K562 (cell line): ENCODE measurements around the gene SAMD8. TPM values are rescaled to one million over a fixed set of nuclear protein-coding genes. Genes with fewer than 3 reads are reported as not detected.
A peak's percentile ranks its signal among the peaks of the same experiment; 100 is the strongest.

Experiments
- C11orf30 ChIP-seq: fragments of 450-650 bp; IDR thresholded peaks from 2 replicates; pipeline ENCODE4 v1.6.1; 2016; ENCODE audit warnings: low read depth, mild to moderate bottlenecking
- CEBPB ChIP-seq: fragments of 450-650 bp; IDR thresholded peaks from 2 replicates; pipeline ENCODE4 v1.6.1; 2016; ENCODE audit warnings: missing genetic modification characterization, missing compliant biosample characterization
- CREBBP ChIP-seq: IDR thresholded peaks from one replicate; pipeline ENCODE4 v1.6.1; 2012; ENCODE audit warnings: low read depth, mild to moderate bottlenecking, control low read depth, inconsistent platforms, low read length
- CTCF ChIP-seq, 3 experiments: IDR thresholded peaks in 2 of 3; conservative IDR thresholded peaks in 1 of 3; 2 replicates each; pipeline ENCODE4 v1.5.1; 2011 to 2012; ENCODE audit warnings: low read length in 3 of 3, mild to moderate bottlenecking in 3 of 3, control low read depth in 2 of 3, improper control_type of control experiment in 1 of 3, inconsistent platforms in 1 of 3, low read depth in 1 of 3, mixed read lengths in 1 of 3, moderate library complexity in 1 of 3; ENCODE audit not compliant: insufficient read depth in 2 of 3
- EHMT2 ChIP-seq: fragments of 450-650 bp; IDR thresholded peaks from 2 replicates; pipeline ENCODE4 v1.6.1; 2018; ENCODE audit warnings: antibody characterized with exemption
- ELF4 ChIP-seq: fragments of 450-650 bp; formaldehyde crosslinking; IDR thresholded peaks from 2 replicates; pipeline ENCODE4 v1.4.0; 2022; ENCODE audit warnings: missing genetic modification characterization
- EZH2 ChIP-seq: IDR thresholded peaks from 2 replicates; pipeline ENCODE4 v1.6.1; 2012; ENCODE audit warnings: low read depth, mild to moderate bottlenecking, inconsistent platforms, low read length, borderline replicate concordance
- HDGF ChIP-seq: fragments of 450-650 bp; IDR thresholded peaks from 2 replicates; pipeline ENCODE4 v1.6.1; 2016
- HMBOX1 ChIP-seq: sonication (generic); IDR thresholded peaks from 2 replicates; pipeline ENCODE4 v1.6.1; 2016
- KAT2B ChIP-seq: IDR thresholded peaks from one replicate; pipeline ENCODE4 v1.6.1; 2012; ENCODE audit warnings: low read depth, mild to moderate bottlenecking, control low read depth, inconsistent platforms, low read length, moderate library complexity
- KLF1 ChIP-seq: fragments of 450-650 bp; IDR thresholded peaks from 2 replicates; pipeline ENCODE4 v1.6.1; 2016; ENCODE audit warnings: missing genetic modification characterization, missing compliant biosample characterization
- PTTG1 ChIP-seq: fragments of 450-650 bp; IDR thresholded peaks from 2 replicates; pipeline ENCODE4 v1.6.1; 2016; ENCODE audit warnings: low read depth, mild to moderate bottlenecking, missing genetic modification characterization, missing compliant biosample characterization
- PURB ChIP-seq: sonication (generic); formaldehyde crosslinking; IDR thresholded peaks from 2 replicates; pipeline ENCODE4 v1.9.0; 2021; ENCODE audit warnings: low read depth, mild to moderate bottlenecking, missing genetic modification reagents
- RB1 ChIP-seq: fragments of 450-650 bp; IDR thresholded peaks from 2 replicates; pipeline ENCODE4 v1.6.1; 2017; ENCODE audit warnings: low read depth, mild to moderate bottlenecking
- SMARCC2 ChIP-seq: fragments of 450-650 bp; IDR thresholded peaks from 2 replicates; pipeline ENCODE4 v1.6.1; 2017; ENCODE audit warnings: antibody characterized with exemption, moderate library complexity, mild to moderate bottlenecking, low read depth
- SP1 ChIP-seq: sonication (generic); formaldehyde crosslinking; IDR thresholded peaks from 2 replicates; pipeline ENCODE4 v1.8.1; 2022; ENCODE audit warnings: mild to moderate bottlenecking, missing genetic modification reagents
- TCF7 ChIP-seq: sonication (generic); IDR thresholded peaks from 2 replicates; pipeline ENCODE4 v1.6.1; 2016; ENCODE audit warnings: antibody characterized with exemption, borderline replicate concordance
- TRIM24 ChIP-seq, 2 experiments: fragments of 450-650 bp; IDR thresholded peaks; 2 replicates each; pipeline ENCODE4 v1.6.1; 2016
- ZBTB9 ChIP-seq: fragments of 450-650 bp; formaldehyde crosslinking; IDR thresholded peaks from 2 replicates; pipeline ENCODE4 v1.4.0; 2020; ENCODE audit warnings: mild to moderate bottlenecking, moderate library complexity
- polyA plus RNA-seq, 8 experiments: library from polyadenylated mRNA; depleted of rRNA in 4 of 8; stranded (reverse) in 5 of 8; unstranded in 3 of 8; fragments of >200 nt; fragmentation: Nextera tagmentation in 2 of 8; fragmentation: Illumina TruSeq in 1 of 8; extraction: Ambion mirVana in 2 of 8; extraction: Trizol in 1 of 8; gene quantifications; 2 replicates each; pipeline versions ENCODE4 v1.2.1 to v1.2.3, GENCODE V29; 2011 to 2014; ENCODE audit warnings: inconsistent platforms in 1 of 8, missing spikeins in 1 of 8
- total RNA-seq, 7 experiments: library from RNA; depleted of rRNA in 6 of 7; stranded (reverse); fragments of >200 nt in 6 of 7; fragmentation: Illumina TruSeq in 2 of 7; extraction: Trizol in 2 of 7; gene quantifications; 2 replicates each; pipeline versions ENCODE4 v1.2.1 to v1.2.3, GENCODE V29; 2011 to 2021; ENCODE audit warnings: low replicate concordance in 1 of 7
- TF ChIP-seq, protein P1 (sequence below), 2 experiments: fragments of 450-650 bp in 1 of 2; sonication (generic) in 1 of 2; formaldehyde crosslinking; conservative IDR thresholded peaks; 2 replicates each; pipeline versions ENCODE4 v1.4.0 to v1.8.1; 2020 to 2022; ENCODE audit warnings: mild to moderate bottlenecking in 1 of 2, missing genetic modification reagents in 1 of 2
- TF ChIP-seq, protein P2 (sequence below): IDR thresholded peaks from 2 replicates; pipeline ENCODE4 v1.6.1; 2012; ENCODE audit warnings: low read depth, low read length, improper control_type of control experiment, borderline replicate concordance

The SAMD8 gene
- total and polyA plus RNA-seq, 9 of the 15 experiments (the other 6 are each of a cell fraction or from before 2014, with no cell fraction given), result 2.7 to 16.1 (median 6.2) TPM

- TF ChIP-seq, protein P1, sequence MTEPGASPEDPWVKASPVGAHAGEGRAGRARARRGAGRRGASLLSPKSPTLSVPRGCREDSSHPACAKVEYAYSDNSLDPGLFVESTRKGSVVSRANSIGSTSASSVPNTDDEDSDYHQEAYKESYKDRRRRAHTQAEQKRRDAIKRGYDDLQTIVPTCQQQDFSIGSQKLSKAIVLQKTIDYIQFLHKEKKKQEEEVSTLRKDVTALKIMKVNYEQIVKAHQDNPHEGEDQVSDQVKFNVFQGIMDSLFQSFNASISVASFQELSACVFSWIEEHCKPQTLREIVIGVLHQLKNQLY (CRISPR knock-in tag; conservative IDR thresholded peaks at IDR 0.05), result no peak
- no peak for TF ChIP-seq TCF7
- TF ChIP-seq KAT2B, result no peak
- TF ChIP-seq, protein P2, sequence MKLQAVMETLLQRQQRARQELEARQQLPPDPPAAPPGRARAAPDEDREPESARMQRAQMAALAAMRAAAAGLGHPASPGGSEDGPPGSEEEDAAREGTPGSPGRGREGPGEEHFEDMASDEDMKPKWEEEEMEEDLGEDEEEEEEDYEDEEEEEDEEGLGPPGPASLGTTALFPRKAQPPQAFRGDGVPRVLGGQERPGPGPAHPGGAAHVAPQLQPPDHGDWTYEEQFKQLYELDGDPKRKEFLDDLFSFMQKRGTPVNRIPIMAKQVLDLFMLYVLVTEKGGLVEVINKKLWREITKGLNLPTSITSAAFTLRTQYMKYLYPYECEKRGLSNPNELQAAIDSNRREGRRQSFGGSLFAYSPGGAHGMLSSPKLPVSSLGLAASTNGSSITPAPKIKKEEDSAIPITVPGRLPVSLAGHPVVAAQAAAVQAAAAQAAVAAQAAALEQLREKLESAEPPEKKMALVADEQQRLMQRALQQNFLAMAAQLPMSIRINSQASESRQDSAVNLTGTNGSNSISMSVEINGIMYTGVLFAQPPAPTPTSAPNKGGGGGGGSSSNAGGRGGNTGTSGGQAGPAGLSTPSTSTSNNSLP, result peak; percentile 69; the same call in 1 of the 2 replicates
- TF ChIP-seq TRIM24 (IDR thresholded peaks at IDR 0.05), result peak; percentile 62 to 79; a peak in 3 of 4 replicates
- no peak for TF ChIP-seq PTTG1 (tag)
- TF ChIP-seq EZH2, result no peak
- TF ChIP-seq ELF4 (CRISPR knock-in tag), result no peak
- TF ChIP-seq KLF1 (tag), result no peak
- no peak for TF ChIP-seq CREBBP
- TF ChIP-seq SP1 (CRISPR knock-in tag), result no peak
- TF ChIP-seq HDGF, result no peak
- peak; percentile 91 for TF ChIP-seq CEBPB
- TF ChIP-seq RB1, result no peak
- peak; percentile 69; the same call in 1 of the 2 replicates for TF ChIP-seq HMBOX1
- TF ChIP-seq PURB (CRISPR knock-in tag), result no peak
- peak; percentile 90 for TF ChIP-seq C11orf30
- TF ChIP-seq SMARCC2, result peak; percentile 97
- peak; percentile 56; the same call in 1 of the 2 replicates for TF ChIP-seq EHMT2
- TF ChIP-seq CTCF (IDR thresholded peaks at IDR 0.05 in 2 of 3, conservative IDR thresholded peaks at IDR 0.05 in 1 of 3; ENCODE audit: insufficient read depth in 2 of 3, low read depth in 1 of 3, low read length in 3 of 3), result peak in 2 of 3 experiments; percentile 9 to 19; a peak in 1 of 6 replicates
- no peak for TF ChIP-seq ZBTB9 (CRISPR knock-in tag)
Observed at GRCh38 chr10:75191821-75192568, 80.5 kb downstream of the SAMD8 start (continued).
